B cell (primary cell): ENCODE measurements around the gene ZNF503. TPM values are rescaled to one million over a fixed set of nuclear protein-coding genes. Genes with fewer than 3 reads are reported as not detected.

ENCODE experiments used
- ATAC-seq: fragments of 200-7000 bp; cut with Tn5 transposase; one replicate; pipeline ENCODE4 v1.10.0; 2021; ENCODE audit warnings: low read depth, mild to moderate bottlenecking, moderate number of reproducible peaks, moderate library complexity
- CTCF ChIA-PET: fragments of 350-600 bp; sonication (Branson Sonifier 250); formaldehyde crosslinking; loops from one replicate; lab custom pipeline; 2021; ENCODE audit warnings: antibody characterized with exemption, inconsistent platforms; lab: Charles Lee
- POLR2A ChIA-PET: fragments of 350-600 bp; sonication (Branson Sonifier 250); formaldehyde crosslinking; loops from one replicate; lab custom pipeline; 2021; ENCODE audit warnings: antibody characterized with exemption; lab: Charles Lee
- DNase-seq: peaks from one replicate; pipeline ENCODE4 v3.0.0; 2013
- H2AFZ ChIP-seq: 2 replicates; pipeline ENCODE4 v1.6.1; 2012; ENCODE audit warnings: mild to moderate bottlenecking, low read depth, low read length; ENCODE audit not compliant: insufficient read depth, poor library complexity, severe bottlenecking
- H3K27ac ChIP-seq, 2 donors: 1 replicate in 1 of 2; 2 replicates in 1 of 2; pipeline ENCODE4 v1.5.1; 2012 to 2013; ENCODE audit warnings: low read length in 2 of 2, mild to moderate bottlenecking in 2 of 2, moderate library complexity in 1 of 2
- H3K27me3 ChIP-seq, 4 experiments: fragments of 200-600 bp in 1 of 4; sonication (generic) in 1 of 4; replicated peaks in 1 of 4; 1 replicate in 2 of 4; 2 replicates in 2 of 4; pipeline versions ENCODE4 v1.6.1 to v1.7.0; 2013 to 2016; ENCODE audit warnings: low read length in 3 of 4, mild to moderate bottlenecking in 2 of 4, mixed read lengths in 1 of 4, moderate library complexity in 1 of 4; ENCODE audit not compliant: insufficient read depth in 4 of 4, control insufficient read depth in 3 of 4; ENCODE audit errors: control extremely low read depth in 1 of 4
- H3K36me3 ChIP-seq, 2 experiments: replicated peaks in 1 of 2; 1 replicate in 1 of 2; 2 replicates in 1 of 2; pipeline versions ENCODE4 v1.6.1 to v1.7.1; 2013; ENCODE audit warnings: low read length in 1 of 2; ENCODE audit not compliant: insufficient read depth in 2 of 2, control insufficient read depth in 1 of 2; ENCODE audit errors: control extremely low read depth in 1 of 2, extremely low read depth in 1 of 2
- H3K4me1 ChIP-seq, 2 donors: fragments of 200-600 bp in 1 of 2; sonication (generic) in 1 of 2; 1 replicate in 1 of 2; 2 replicates in 1 of 2; pipeline versions ENCODE4 v1.5.1 to v1.6.1; 2013 to 2017; ENCODE audit warnings: low read length in 2 of 2; ENCODE audit not compliant: control insufficient read depth in 2 of 2, insufficient read depth in 2 of 2
- H3K4me2 ChIP-seq: replicated peaks from 2 replicates; pipeline ENCODE3; 2012; ENCODE audit warnings: mild to moderate bottlenecking, low read depth, low read length; ENCODE audit not compliant: poor library complexity, severe bottlenecking
- H3K4me3 ChIP-seq, 5 experiments: fragments of 200-600 bp in 1 of 5; sonication (generic) in 1 of 5; 1 replicate in 3 of 5; 2 replicates in 2 of 5; pipeline versions ENCODE4 v1.5.1 to v1.7.0; 2011 to 2016; ENCODE audit warnings: low read length in 4 of 5, mild to moderate bottlenecking in 4 of 5, low read depth in 2 of 5, control low read depth in 1 of 5, moderate library complexity in 1 of 5; ENCODE audit not compliant: insufficient read depth in 1 of 5; ENCODE audit errors: control extremely low read depth in 1 of 5, extremely low read depth in 1 of 5
- H3K79me2 ChIP-seq: fragments of 200-600 bp; sonication (generic); one replicate; pipeline ENCODE4 v1.6.0; 2016; ENCODE audit warnings: low read length; ENCODE audit not compliant: control insufficient read depth, insufficient read depth
- H3K9ac ChIP-seq: fragments of 200-600 bp; sonication (generic); 2 replicates; pipeline ENCODE4 v1.6.1; 2017; ENCODE audit warnings: mild to moderate bottlenecking, low read length, moderate library complexity
- H3K9me3 ChIP-seq, 3 donors: one replicate each; pipeline versions ENCODE4 v1.6.1 to v1.7.1; 2013; ENCODE audit warnings: low read length in 2 of 3; ENCODE audit not compliant: control insufficient read depth in 2 of 3, insufficient read depth in 1 of 3; ENCODE audit errors: control extremely low read depth in 1 of 3
- H4K20me1 ChIP-seq: 2 replicates; pipeline ENCODE4 v1.6.0; 2012; ENCODE audit warnings: mild to moderate bottlenecking, low read length; ENCODE audit not compliant: insufficient read depth, control insufficient read depth, poor library complexity, severe bottlenecking
- H3K27ac Mint-ChIP-seq: one replicate; pipeline ENCODE4 v1.8.0; 2021; ENCODE audit warnings: mixed read lengths
- H3K27me3 Mint-ChIP-seq: one replicate; pipeline ENCODE4 v1.8.0; 2021; ENCODE audit warnings: mixed read lengths
- H3K4me1 Mint-ChIP-seq: one replicate; pipeline ENCODE4 v1.8.0; 2021; ENCODE audit warnings: mixed read lengths
- H3K4me3 Mint-ChIP-seq: one replicate; pipeline ENCODE4 v1.8.0; 2021; ENCODE audit warnings: mixed read lengths
- H3K9me3 Mint-ChIP-seq: one replicate; pipeline ENCODE4 v1.8.0; 2022; ENCODE audit warnings: mixed read lengths; ENCODE audit not compliant: insufficient read depth
- CTCF ChIP-seq: fragments of 200-600 bp; IDR thresholded peaks from one replicate; pipeline ENCODE4 v1.8.0; 2022; ENCODE audit warnings: antibody characterized with exemption, mild to moderate bottlenecking
- EZH2 ChIP-seq: IDR thresholded peaks from 2 replicates; pipeline ENCODE4 v1.6.1; 2012; ENCODE audit warnings: borderline replicate concordance, low read depth, mild to moderate bottlenecking, moderate library complexity, low read length; ENCODE audit not compliant: insufficient read depth, poor library complexity, severe bottlenecking
- WGBS: methylation state at CpG from one replicate; pipeline ENCODE4 v1.1.5; 2013; ENCODE audit warnings: missing lambda C conversion rate; ENCODE audit not compliant: insufficient coverage; 5-methylcytosine and 5-hydroxymethylcytosine counted together
- intact Hi-C: fragments of 100-400 bp; cut with micrococcal nuclease; formaldehyde crosslinking; loops from one replicate; pipeline ENCODE4 v1.10.0; 2022
- polyA plus RNA-seq: library from polyadenylated mRNA; depleted of rRNA; stranded (reverse); fragments of >200 nt; gene quantifications from 2 replicates; pipeline ENCODE4 v1.2.3, GENCODE V29; 2012
- total RNA-seq, 2 donors: library from RNA; stranded (reverse); fragments of 120-200 nt in 1 of 2; gene quantifications; 1 replicate in 1 of 2; 2 replicates in 1 of 2; pipeline versions ENCODE4 v1.2.3 to v1.2.4, GENCODE V29; 2013 to 2022

Gene ZNF503
- total and polyA plus RNA-seq, 2 donors (not counting 1 experiment from before 2014, with no cell fraction given), result 0.04 TPM; not detected in 1

- no peaks in the 10 kb centered on the region for H4K20me1 ChIP-seq
- H3K36me3 ChIP-seq, result no peaks in the 10 kb centered on the region
- intact Hi-C loops, result no loop called here
- no peak overlapping the region for H2AFZ ChIP-seq
- CTCF ChIA-PET, result no interaction called here
- Mint-ChIP-seq H3K9me3 (no peaks in the 10 kb centered on the region), H3K4me1 (peaks cover 50% of the 10 kb centered on the region), H3K27me3 (peaks cover 73% of the 10 kb centered on the region), H3K4me3 (peak overlapping the region; percentile 33), H3K27ac (no peak overlapping the region)
- WGBS, result 83% methylated on average over 39 of the region's 39 CpGs
- POLR2A ChIA-PET, result no interaction called here
- H3K9ac ChIP-seq, result no peak overlapping the region
- DNase-seq (no peak), ATAC-seq (no peak)
- H3K4me2 ChIP-seq, result no peak overlapping the region
- H3K4me1 ChIP-seq, result peaks cover 56 to 63% of the 10 kb centered on the region in 2 donors
- no peak overlapping the region for H3K4me3 ChIP-seq
- H3K27me3 ChIP-seq, result peaks cover 0 to 92% (median 41%) of the 10 kb centered on the region in 4 experiments
- no peak for TF ChIP-seq EZH2
- TF ChIP-seq CTCF, result no peak
- peaks cover 0 to 68% (median 0%) of the 10 kb centered on the region in 3 donors for H3K9me3 ChIP-seq
- no peaks in the 10 kb centered on the region for H3K79me2 ChIP-seq
- H3K27ac ChIP-seq, result no peak overlapping the region
Measured at GRCh38 chr10:75405598-75406461, 4.3 kb upstream of the ZNF503 start.
